SK-N-SH (cell line): ENCODE data around the gene TSFM. TPM values are rescaled to one million over a fixed set of nuclear protein-coding genes. Genes with fewer than 3 reads are reported as not detected.
A peak's percentile ranks its signal among the peaks of the same experiment; 100 is the strongest.

ENCODE experiments used
- ELF1 ChIP-seq: IDR thresholded peaks from 2 replicates; pipeline ENCODE4 v1.4.0; 2012
- NFIC ChIP-seq: IDR thresholded peaks from 2 replicates; pipeline ENCODE4 v1.4.0; 2012; ENCODE audit warnings: borderline replicate concordance
- POLR2AphosphoS5 ChIP-seq: IDR thresholded peaks from 2 replicates; pipeline ENCODE4 v1.6.1; 2012; ENCODE audit warnings: low read depth, low read length
- REST ChIP-seq: IDR thresholded peaks from 2 replicates; pipeline ENCODE4 v1.6.1; 2012; ENCODE audit warnings: mild to moderate bottlenecking, low read depth, low read length, moderate library complexity
- RFX5 ChIP-seq: IDR thresholded peaks from 2 replicates; pipeline ENCODE4 v1.6.1; 2012; ENCODE audit warnings: mild to moderate bottlenecking, improper control_type of control experiment, low read length
- TAF1 ChIP-seq: IDR thresholded peaks from 2 replicates; pipeline ENCODE4 v1.6.1; 2012; ENCODE audit warnings: low read depth, mild to moderate bottlenecking, low read length, moderate library complexity, borderline replicate concordance
- polyA plus RNA-seq, 3 experiments: library from polyadenylated mRNA; depleted of rRNA; stranded (reverse); fragments of >200 nt; gene quantifications; 2 replicates each; pipeline ENCODE4 v1.2.3, GENCODE V29; 2012
- small RNA-seq, 7 experiments: library from RNA; depleted of rRNA; stranded (forward); fragments of <200 nt; gene quantifications; one replicate each; pipeline ENCODE3, GENCODE V24; 2012

TSFM gene
- polyA plus RNA-seq, 1 of the 3 experiments (the other 2 are of a cell fraction) = 28.7 TPM

- TF ChIP-seq REST (0 out of 2 replicates have a peak, but pooled peaks have one; percentile 58), POLR2AphosphoS5 (peak; percentile 93), ELF1 (0 out of 2 replicates have a peak, but pooled peaks have one; percentile 46), TAF1 (peak; percentile 79), RFX5 (no peak), NFIC (0 out of 2 replicates have a peak, but pooled peaks have one; percentile 10)
Measured at GRCh38 chr12:57846577-57847319, 64.2 kb downstream of the TSFM start, which contains the start of gene CTDSP2 (continued).

Small RNA genes within 50 kb of the gene (small RNA-seq; reads per million reads assigned to genes)
- gene MIR26A2 = 0.57 to 115 (median 11.9) reads per million in 7 experiments
- 0 reads per million in 7 experiments for gene RNU6-1083P

Other genes starting within 250 kb of the TSFM start
- 122 and 139 TPM in 2 replicates for gene DCTN2, start 235.6 kb upstream of the TSFM start, polyA plus RNA-seq (2012; rRNA removed)
- gene KIF5A, start 232.7 kb upstream of the TSFM start, polyA plus RNA-seq (2012; rRNA removed) = 6.2 and 8.9 TPM in 2 replicates
- 34.2 and 40.1 TPM in 2 replicates for gene PIP4K2C, start 191.6 kb upstream of the TSFM start, polyA plus RNA-seq (2012; rRNA removed)
- 61.2 and 62.6 TPM in 2 replicates for gene DTX3, start 178.0 kb upstream of the TSFM start, polyA plus RNA-seq (2012; rRNA removed)
- gene ARHGEF25, start 171.4 kb upstream of the TSFM start, polyA plus RNA-seq (2012; rRNA removed) = 48.1 and 51.6 TPM in 2 replicates
- gene B4GALNT1, start 149.6 kb upstream of the TSFM start, polyA plus RNA-seq (2012; rRNA removed) = 5.2 and 5.3 TPM in 2 replicates
- gene OS9, start 88.7 kb upstream of the TSFM start, polyA plus RNA-seq (2012; rRNA removed) = 280 and 362 TPM in 2 replicates
- 3.9 and 5.2 TPM in 2 replicates for gene AGAP2, start 44.0 kb upstream of the TSFM start, polyA plus RNA-seq (2012; rRNA removed)
- 36.8 and 42.8 TPM in 2 replicates for gene TSPAN31, start 37.7 kb upstream of the TSFM start, polyA plus RNA-seq (2012; rRNA removed)
- 324 and 395 TPM in 2 replicates for gene CDK4, start 30.5 kb upstream of the TSFM start, polyA plus RNA-seq (2012; rRNA removed)
- 21.2 and 24.2 TPM in 2 replicates for gene MARCHF9, start 27.7 kb upstream of the TSFM start, polyA plus RNA-seq (2012; rRNA removed)
- gene CYP27B1, start 15.7 kb upstream of the TSFM start, polyA plus RNA-seq (2012; rRNA removed) = 1.7 and 2.3 TPM in 2 replicates
- gene METTL1, start 10.7 kb upstream of the TSFM start, polyA plus RNA-seq (2012; rRNA removed) = 28.0 and 33.2 TPM in 2 replicates
- gene EEF1AKMT3, start 10.2 kb upstream of the TSFM start, polyA plus RNA-seq (2012; rRNA removed) = 10.3 and 10.8 TPM in 2 replicates
- 4.7 and 5.2 TPM in 2 replicates for gene AVIL, start 35.9 kb downstream of the TSFM start, polyA plus RNA-seq (2012; rRNA removed)
- 117 and 119 TPM in 2 replicates for gene CTDSP2, start 63.9 kb downstream of the TSFM start, polyA plus RNA-seq (2012; rRNA removed)
- gene ATP23, start 158.8 kb downstream of the TSFM start, polyA plus RNA-seq (2012; rRNA removed) = 6.4 and 6.6 TPM in 2 replicates